ENCODE measurements around the gene HSD17B11. TPM values are rescaled to one million over a fixed set of nuclear protein-coding genes. Genes with fewer than 3 reads are reported as not detected.

HSD17B11 gene
- total RNA-seq, 1 donor from 2014 or later = 10.3 TPM

DNA sequence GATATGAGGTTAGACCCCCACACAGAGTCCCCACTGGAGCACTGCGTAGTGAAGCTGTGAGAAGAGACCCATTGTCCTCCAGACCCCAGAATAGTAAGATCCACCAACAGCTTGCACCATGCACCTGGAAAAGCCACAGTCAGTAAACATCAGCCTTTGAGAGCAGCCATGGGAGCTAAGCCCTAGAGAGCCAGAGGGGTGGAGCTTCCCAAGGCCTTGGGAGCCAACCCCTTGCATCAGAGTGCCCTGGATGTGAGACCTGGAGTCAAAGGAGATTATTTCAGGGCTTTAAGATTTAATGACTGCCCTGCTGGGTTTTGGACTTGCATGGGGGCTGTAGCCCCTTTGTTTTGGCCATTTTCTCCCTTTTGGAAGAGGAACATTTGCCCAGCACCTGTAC, 104.0 kb downstream of the HSD17B11 start:
- TF ChIP-seq, protein P1, sequence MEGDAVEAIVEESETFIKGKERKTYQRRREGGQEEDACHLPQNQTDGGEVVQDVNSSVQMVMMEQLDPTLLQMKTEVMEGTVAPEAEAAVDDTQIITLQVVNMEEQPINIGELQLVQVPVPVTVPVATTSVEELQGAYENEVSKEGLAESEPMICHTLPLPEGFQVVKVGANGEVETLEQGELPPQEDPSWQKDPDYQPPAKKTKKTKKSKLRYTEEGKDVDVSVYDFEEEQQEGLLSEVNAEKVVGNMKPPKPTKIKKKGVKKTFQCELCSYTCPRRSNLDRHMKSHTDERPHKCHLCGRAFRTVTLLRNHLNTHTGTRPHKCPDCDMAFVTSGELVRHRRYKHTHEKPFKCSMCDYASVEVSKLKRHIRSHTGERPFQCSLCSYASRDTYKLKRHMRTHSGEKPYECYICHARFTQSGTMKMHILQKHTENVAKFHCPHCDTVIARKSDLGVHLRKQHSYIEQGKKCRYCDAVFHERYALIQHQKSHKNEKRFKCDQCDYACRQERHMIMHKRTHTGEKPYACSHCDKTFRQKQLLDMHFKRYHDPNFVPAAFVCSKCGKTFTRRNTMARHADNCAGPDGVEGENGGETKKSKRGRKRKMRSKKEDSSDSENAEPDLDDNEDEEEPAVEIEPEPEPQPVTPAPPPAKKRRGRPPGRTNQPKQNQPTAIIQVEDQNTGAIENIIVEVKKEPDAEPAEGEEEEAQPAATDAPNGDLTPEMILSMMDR (IDR thresholded peaks at IDR 0.05) = no peak
- Mint-ChIP-seq H3K27me3 (ENCODE audit: low read depth) (no peaks in the 10 kb centered on the region), H3K4me1 (ENCODE audit: low read depth) (no peaks in the 10 kb centered on the region), H3K9me3 (ENCODE audit: low read depth) (peaks cover 16% of the 10 kb centered on the region), H3K4me3 (ENCODE audit: unreplicated experiment) (no peak overlapping the region), H3K36me3 (ENCODE audit: low read depth) (no peaks in the 10 kb centered on the region), H3K27ac (ENCODE audit: unreplicated experiment) (no peak overlapping the region)
- no peak for DNase-seq (ENCODE audit: low spot score)

Small RNA genes within 50 kb of the gene (microRNA-seq; reads per million reads assigned to microRNA genes)
- gene MIR5705 (ENCODE audit: borderline number of aligned reads) = not detected

Other genes with a start within 250 kb of the HSD17B11 start
- 9.1 to 12.3 TPM (median 10.4 TPM) in 3 replicates for gene KLHL8, start 170.6 kb downstream of the HSD17B11 start, total RNA-seq
- gene HSD17B13, start 68.3 kb downstream of the HSD17B11 start, total RNA-seq = not detected in 3 replicates
- 20.4 to 27.7 TPM (median 20.5 TPM) in 3 replicates for gene NUDT9, start 31.4 kb upstream of the HSD17B11 start, total RNA-seq
- gene SPARCL1, start 138.2 kb upstream of the HSD17B11 start, total RNA-seq = 21.5 to 26.9 TPM (median 26.1 TPM) in 3 replicates
- not detected in 3 replicates for gene DSPP, start 217.3 kb upstream of the HSD17B11 start, total RNA-seq

Measured in chondrocyte (in vitro differentiated cells).